T-helper 1 cell treated with Interleukin-12 subunit alpha and Interleukin-12 subunit beta and Interleukin-4 antibody, amounts not matched to agents 30 μg/mL and 1 μg/mL, for 36 hours (primary cell): Measurements from ENCODE around the gene SOBP.

Experiments used
- H3K27ac Mint-ChIP-seq: one replicate; pipeline ENCODE4 v1.8.0; 2021; ENCODE audit warnings: mild to moderate bottlenecking, mixed read lengths
- H3K27me3 Mint-ChIP-seq: one replicate; pipeline ENCODE4 v1.8.0; 2021; ENCODE audit warnings: low read depth, mixed read lengths
- H3K36me3 Mint-ChIP-seq: one replicate; pipeline ENCODE4 v1.8.0; 2021; ENCODE audit warnings: low read depth, mixed read lengths
- H3K4me1 Mint-ChIP-seq: one replicate; pipeline ENCODE4 v1.8.0; 2021; ENCODE audit warnings: low read depth, mixed read lengths
- H3K4me3 Mint-ChIP-seq: one replicate; pipeline ENCODE4 v1.8.0; 2021; ENCODE audit warnings: mild to moderate bottlenecking, moderate library complexity, mixed read lengths
- H3K9me3 Mint-ChIP-seq: one replicate; pipeline ENCODE4 v1.8.0; 2021; ENCODE audit warnings: mixed read lengths

SOBP gene

DNA sequence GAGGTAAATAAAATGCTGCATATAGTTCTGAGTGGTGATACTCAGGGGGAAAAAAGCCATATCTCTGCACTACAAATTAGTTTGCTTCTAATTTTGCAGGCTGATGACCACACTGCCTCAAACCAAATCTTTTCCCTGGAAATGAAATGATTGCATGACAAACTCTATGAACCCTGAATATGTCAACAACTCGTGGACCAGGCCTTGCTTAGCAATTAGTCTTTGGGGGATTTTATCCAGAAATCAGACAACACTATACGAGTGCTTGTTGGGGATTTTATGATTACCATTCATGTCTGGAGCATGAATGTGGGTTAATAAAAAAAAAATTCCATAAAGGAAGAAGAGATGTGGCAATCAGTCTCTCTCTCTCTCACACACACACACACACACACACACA is 42.0 kb downstream of the SOBP start:
- H3K4me3 Mint-ChIP-seq: no peak overlapping the region
- H3K36me3 Mint-ChIP-seq: no peaks in the 10 kb centered on the region
- peaks cover 15% of the 10 kb centered on the region for H3K27me3 Mint-ChIP-seq
- H3K9me3 Mint-ChIP-seq: no peaks in the 10 kb centered on the region
- no peaks in the 10 kb centered on the region for H3K4me1 Mint-ChIP-seq
- no peak overlapping the region for H3K27ac Mint-ChIP-seq

DNA sequence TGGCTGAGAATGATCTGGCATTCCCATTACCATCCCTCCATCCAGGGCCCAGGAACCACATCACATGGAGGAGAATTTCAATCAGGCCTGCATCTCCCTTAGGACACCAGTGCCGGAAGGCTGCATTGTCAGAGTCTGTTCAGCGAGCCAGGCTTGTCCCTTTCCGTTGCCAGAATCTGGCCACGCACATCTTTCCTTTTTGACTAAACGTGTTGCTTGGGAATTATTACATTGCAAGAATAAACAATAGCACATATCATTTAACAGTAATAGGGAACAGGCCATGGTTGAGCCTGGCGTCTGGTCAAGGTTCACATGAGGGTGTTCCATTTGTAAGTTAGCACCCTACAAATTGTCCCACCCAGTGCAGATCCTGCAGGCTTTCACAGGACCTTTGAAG is 42.8 kb downstream of the SOBP start:
- H3K9me3 Mint-ChIP-seq: no peaks in the 10 kb centered on the region
- no peaks in the 10 kb centered on the region for H3K4me1 Mint-ChIP-seq
- no peak overlapping the region for H3K4me3 Mint-ChIP-seq
- H3K36me3 Mint-ChIP-seq: no peaks in the 10 kb centered on the region
- peaks cover 11% of the 10 kb centered on the region for H3K27me3 Mint-ChIP-seq
- H3K27ac Mint-ChIP-seq: no peak overlapping the region

DNA sequence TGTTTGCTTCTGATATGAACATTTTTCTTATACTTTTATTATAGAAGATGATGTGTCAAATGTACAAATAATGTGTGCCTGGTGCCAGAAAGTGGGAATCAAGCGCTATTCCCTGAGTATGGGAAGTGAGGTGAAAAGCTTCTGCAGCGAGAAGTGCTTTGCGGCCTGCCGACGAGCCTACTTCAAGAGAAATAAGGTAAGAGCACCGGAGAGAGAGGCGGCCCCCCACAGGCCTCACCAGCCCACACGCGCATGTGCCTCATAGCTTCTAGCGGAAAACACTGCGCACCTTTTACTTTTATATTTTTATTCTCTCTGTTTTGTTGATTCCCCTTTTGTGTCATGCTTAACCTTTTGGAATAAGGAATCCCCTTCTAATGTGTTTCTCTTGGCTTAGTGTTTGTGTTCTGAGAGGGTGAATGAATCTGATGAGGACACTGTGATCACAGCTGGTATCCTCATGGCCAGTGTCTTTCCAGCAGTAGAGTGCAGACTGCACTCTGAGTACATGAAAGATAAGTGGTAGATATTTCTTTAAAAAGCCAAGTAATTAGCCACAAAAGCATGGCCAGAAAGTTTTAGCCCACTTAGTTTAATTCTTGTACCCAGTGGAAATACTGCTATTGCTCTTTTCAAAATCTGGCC is 43.6 kb downstream of the SOBP start:
- Mint-ChIP-seq H3K36me3 (no peaks in the 10 kb centered on the region), H3K27ac (no peak overlapping the region), H3K9me3 (no peaks in the 10 kb centered on the region), H3K27me3 (peaks cover 7% of the 10 kb centered on the region), H3K4me1 (no peaks in the 10 kb centered on the region), H3K4me3 (no peak overlapping the region)

DNA sequence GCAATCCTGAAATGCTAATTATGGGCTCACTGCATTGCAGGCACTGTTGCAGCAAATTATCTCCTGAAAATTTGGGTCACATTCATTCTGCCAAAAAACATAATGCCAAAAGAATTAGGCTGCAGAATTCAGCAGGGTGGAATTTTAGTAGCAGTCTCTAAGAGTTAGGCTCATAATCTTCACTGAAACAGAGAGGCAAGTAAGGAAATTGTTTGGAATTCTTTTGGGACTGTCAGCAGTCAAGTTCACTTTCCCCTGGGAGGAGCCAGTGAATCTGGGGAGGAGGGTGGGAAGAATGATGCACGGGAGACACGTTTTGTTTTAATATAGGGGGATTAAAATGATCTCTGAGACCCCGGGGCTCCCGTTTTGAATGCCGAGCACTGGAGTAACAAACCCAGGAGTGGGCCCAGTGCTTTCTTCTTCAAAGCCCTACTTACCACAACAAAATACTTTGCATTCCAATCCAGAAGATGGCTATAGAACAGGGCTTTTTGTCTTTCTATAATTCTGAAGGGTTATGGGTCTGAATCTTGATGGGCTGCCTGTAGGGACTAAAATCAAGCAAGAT is 44.7 kb downstream of the SOBP start:
- H3K4me3 Mint-ChIP-seq: no peak overlapping the region
- H3K27me3 Mint-ChIP-seq: peaks cover 11% of the 10 kb centered on the region
- H3K36me3 Mint-ChIP-seq: no peaks in the 10 kb centered on the region
- H3K4me1 Mint-ChIP-seq: no peaks in the 10 kb centered on the region
- H3K9me3 Mint-ChIP-seq: no peaks in the 10 kb centered on the region
- no peak overlapping the region for H3K27ac Mint-ChIP-seq

DNA sequence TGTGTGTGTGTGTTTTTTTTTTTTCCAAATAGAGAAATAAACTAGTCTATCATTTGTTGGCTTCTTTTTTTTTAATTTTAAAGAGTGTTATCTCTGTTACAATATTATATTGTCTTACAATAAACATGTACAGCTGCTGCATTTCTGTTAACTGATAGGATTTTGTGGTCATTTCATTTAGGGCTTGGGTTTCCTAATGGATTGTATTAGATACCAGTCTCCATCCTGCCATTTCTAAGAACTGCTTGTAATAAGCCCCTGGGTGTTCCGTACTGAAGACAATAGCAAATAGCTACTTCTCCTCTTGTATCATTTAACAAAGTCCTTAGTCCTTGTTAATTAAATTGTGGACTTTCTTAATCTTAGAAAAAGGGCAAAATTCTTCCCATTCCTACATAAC is 45.7 kb downstream of the SOBP start:
- Mint-ChIP-seq H3K9me3 (no peaks in the 10 kb centered on the region), H3K27ac (no peak overlapping the region), H3K4me3 (no peak overlapping the region), H3K36me3 (no peaks in the 10 kb centered on the region), H3K27me3 (peaks cover 16% of the 10 kb centered on the region), H3K4me1 (no peaks in the 10 kb centered on the region)

DNA sequence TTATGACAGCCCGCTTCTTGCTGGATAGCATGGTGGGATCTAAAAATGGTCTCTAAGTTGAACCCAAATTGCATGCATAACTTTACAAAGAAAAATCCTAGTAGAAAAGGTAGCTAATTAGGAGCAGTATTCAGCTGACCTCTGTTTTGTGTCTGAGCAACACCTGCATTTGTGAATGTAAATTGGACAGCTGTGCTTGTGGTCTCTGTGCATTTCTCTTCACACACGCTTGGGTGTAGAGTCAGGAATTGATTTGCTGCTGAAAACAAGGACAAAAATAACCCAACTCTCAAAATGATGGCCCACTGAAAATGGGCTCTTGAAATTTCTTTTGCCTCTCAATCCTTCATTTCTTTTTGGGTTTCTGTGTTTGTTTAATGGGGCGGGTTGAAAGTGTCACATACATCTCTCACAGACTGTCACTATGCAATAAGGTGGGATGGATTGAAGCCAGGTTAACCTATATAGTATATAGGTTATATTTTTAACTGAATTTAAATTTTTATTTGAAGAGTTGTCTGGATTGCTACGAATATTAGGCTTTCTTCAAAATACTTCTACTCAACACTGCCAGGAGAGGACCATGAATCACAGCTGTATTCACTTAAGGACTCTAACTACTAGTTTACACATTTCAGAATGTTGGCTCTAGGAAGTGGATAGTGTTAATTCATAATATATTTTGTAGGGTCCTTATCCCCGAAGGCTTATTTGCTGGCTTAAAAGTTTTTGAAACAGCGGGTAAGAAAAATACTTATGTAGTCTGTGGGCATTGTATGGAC is 46.5 kb downstream of the SOBP start:
- Mint-ChIP-seq H3K4me3 (no peak overlapping the region), H3K27ac (no peak overlapping the region), H3K4me1 (no peaks in the 10 kb centered on the region), H3K36me3 (no peaks in the 10 kb centered on the region), H3K9me3 (no peaks in the 10 kb centered on the region), H3K27me3 (peaks cover 16% of the 10 kb centered on the region)

DNA sequence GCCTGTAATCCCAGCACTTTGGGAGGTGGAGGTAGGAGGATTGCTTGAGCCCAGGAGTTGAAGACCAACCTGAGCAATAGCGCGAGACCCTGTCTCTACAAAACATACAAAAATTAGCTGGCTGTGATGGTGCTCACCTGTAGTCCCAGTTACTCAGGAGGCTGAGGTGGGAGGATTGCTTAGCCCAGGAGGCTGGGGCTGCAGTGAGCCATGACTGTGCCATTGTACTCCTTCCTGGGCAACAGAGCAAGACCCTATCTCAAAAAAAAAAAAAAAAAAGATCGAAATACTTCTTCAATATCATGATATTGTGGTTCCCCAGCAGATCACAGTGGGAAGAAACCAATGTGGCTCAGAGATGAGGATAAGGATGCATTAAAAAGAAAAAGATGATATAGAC is 47.6 kb downstream of the SOBP start:
- Mint-ChIP-seq H3K4me1 (no peaks in the 10 kb centered on the region), H3K9me3 (no peaks in the 10 kb centered on the region), H3K4me3 (no peak overlapping the region), H3K27ac (no peak overlapping the region), H3K36me3 (no peaks in the 10 kb centered on the region), H3K27me3 (peaks cover 24% of the 10 kb centered on the region)

DNA sequence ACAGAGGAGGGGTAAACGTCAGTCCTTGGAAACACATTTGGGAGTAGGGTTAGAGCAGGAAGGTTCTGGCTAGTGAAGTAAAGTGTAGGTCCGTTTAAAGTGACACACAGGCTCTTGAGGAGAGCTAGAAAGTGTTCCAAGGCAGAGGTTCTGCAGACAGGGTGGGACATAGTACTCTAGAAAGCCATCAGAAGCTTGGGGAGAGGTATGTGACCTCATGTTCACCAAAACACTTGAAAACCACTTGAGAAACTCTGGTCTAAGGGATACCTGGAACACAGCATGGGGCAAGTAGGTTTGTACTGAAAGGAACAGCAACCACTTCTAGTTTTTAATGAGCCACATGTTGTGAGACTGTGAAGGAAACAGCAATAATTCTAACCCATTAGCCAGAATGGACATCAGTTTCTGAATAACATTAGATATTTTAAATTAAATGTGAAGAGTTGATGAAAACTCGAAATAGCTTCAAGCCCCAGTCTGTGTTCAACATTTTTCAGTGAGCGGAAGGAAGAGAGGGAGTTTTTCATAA is 49.0 kb downstream of the SOBP start:
- H3K4me3 Mint-ChIP-seq: no peak overlapping the region
- peaks cover 27% of the 10 kb centered on the region for H3K27me3 Mint-ChIP-seq
- no peaks in the 10 kb centered on the region for H3K4me1 Mint-ChIP-seq
- H3K9me3 Mint-ChIP-seq: no peaks in the 10 kb centered on the region
- H3K27ac Mint-ChIP-seq: no peak overlapping the region
- H3K36me3 Mint-ChIP-seq: no peaks in the 10 kb centered on the region

DNA sequence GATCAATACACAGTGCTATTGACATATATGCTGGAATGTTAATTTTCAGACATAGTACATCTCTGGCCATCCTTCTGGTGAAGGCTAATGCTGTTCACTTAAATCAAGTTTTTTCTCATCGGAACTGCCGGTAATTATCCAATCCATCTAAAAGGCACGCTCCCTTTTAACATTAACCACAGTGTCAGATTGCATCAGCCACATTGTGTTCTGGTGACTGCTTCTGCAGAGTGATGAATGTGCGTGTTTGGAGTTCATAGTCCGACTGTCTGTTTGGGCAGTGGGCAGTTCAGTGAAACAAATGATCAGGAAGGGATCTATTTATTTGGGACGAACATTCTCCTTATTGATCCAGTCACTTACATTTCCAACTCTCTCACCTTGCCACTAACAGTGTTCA is 49.5 kb downstream of the SOBP start:
- Mint-ChIP-seq H3K27ac (no peak overlapping the region), H3K36me3 (no peaks in the 10 kb centered on the region), H3K4me3 (no peak overlapping the region), H3K27me3 (peaks cover 27% of the 10 kb centered on the region), H3K9me3 (no peaks in the 10 kb centered on the region), H3K4me1 (no peaks in the 10 kb centered on the region)

DNA sequence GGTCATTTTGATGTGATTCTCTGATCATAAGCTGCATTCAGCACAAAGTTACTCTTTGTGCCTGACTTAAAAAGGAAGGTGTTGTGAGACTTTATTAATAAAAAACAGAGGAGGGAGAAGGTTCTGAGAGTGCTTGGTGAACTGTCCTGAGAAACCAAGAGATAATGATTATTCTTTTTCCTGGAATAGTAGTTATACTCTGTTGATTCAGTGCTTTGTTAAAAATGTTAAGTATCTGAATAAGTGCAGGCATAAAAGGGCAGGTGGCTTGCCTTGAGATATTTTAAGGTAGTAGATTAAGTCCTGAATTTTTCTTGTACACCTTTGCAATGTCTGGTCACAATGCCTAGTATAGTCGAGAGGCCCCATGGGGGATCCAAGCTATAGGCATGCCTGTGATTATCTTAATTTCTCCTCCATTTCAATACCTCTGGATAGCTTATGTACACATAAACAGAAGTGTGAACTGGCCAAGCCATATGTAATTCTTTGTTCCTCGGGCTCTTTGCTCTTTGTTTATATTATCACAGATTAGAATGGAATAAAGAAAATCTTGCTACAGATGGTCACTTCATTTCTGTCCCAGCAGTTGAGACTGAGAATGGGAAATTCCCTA is 50.0 kb downstream of the SOBP start:
- H3K4me1 Mint-ChIP-seq: no peaks in the 10 kb centered on the region
- H3K27me3 Mint-ChIP-seq: peaks cover 27% of the 10 kb centered on the region
- no peak overlapping the region for H3K4me3 Mint-ChIP-seq
- no peak overlapping the region for H3K27ac Mint-ChIP-seq
- no peaks in the 10 kb centered on the region for H3K9me3 Mint-ChIP-seq
- no peaks in the 10 kb centered on the region for H3K36me3 Mint-ChIP-seq

DNA sequence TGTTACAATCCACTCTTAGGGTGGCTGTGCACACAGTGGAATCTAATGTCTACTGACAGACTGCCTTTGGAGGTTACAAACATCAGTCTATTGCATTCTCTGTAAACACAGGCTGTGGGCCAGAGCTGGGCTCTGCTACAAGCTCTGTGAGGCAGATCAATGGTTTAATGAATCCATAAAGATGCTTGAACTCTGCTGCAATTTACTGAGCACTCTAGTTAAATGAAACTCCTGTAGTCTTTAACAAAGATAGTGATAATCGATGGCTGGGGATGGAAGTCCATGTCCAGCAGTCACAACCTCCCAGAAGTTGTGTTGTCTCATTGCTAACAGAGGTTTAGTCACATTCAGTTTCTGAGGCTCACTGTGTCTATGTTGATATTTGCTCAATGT is 50.5 kb downstream of the SOBP start:
- no peak overlapping the region for H3K4me3 Mint-ChIP-seq
- H3K4me1 Mint-ChIP-seq: no peaks in the 10 kb centered on the region
- H3K27ac Mint-ChIP-seq: no peak overlapping the region
- no peaks in the 10 kb centered on the region for H3K9me3 Mint-ChIP-seq
- no peaks in the 10 kb centered on the region for H3K36me3 Mint-ChIP-seq
- H3K27me3 Mint-ChIP-seq: peaks cover 27% of the 10 kb centered on the region

DNA sequence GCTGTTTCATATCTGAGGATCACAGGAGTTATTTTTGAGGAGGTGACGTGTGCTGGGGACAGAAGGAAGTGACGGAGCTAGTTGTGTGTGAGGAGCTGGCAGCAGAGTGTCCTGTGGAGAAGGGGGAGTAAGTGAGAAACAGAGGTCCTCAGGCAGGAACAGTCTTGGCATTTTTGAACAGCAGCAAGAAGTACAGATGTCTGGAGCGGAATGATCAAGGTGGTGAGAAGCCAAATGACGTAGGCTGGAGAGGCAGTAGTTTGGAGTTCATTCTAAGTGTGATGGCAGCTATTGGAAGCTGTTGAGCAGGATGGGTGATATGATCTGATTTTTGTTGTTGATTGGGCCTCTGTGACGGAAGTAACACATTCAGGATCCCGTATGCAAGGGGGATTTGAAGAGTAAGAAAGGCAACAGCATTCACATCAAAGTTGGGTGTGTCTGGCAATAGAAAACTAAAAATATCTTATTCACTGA is 52.3 kb downstream of the SOBP start:
- Mint-ChIP-seq H3K4me3 (no peak overlapping the region), H3K4me1 (no peaks in the 10 kb centered on the region), H3K9me3 (no peaks in the 10 kb centered on the region), H3K27ac (no peak overlapping the region), H3K36me3 (no peaks in the 10 kb centered on the region), H3K27me3 (peaks cover 20% of the 10 kb centered on the region)

DNA sequence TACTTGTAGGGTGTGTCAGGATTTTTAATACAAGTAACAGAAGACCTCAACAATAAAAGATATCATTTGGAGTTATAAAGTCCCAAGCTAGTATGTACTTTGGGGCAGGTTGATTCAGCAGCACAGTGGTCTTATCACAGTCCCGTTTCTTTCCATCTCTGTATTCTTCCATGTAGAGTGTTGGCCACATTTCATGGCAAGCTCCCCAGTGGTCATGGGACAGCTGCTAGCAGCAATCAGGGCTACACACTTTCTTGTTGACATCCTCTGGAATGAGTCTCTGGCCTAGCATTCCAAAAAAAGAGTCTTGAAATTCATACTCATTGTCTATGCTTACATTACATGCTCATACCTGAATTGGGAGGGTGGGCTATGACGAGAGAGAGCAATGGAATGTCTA is 53.2 kb downstream of the SOBP start:
- H3K4me3 Mint-ChIP-seq: no peak overlapping the region
- no peak overlapping the region for H3K27ac Mint-ChIP-seq
- peaks cover 20% of the 10 kb centered on the region for H3K27me3 Mint-ChIP-seq
- H3K4me1 Mint-ChIP-seq: no peaks in the 10 kb centered on the region
- no peaks in the 10 kb centered on the region for H3K9me3 Mint-ChIP-seq
- no peaks in the 10 kb centered on the region for H3K36me3 Mint-ChIP-seq

DNA sequence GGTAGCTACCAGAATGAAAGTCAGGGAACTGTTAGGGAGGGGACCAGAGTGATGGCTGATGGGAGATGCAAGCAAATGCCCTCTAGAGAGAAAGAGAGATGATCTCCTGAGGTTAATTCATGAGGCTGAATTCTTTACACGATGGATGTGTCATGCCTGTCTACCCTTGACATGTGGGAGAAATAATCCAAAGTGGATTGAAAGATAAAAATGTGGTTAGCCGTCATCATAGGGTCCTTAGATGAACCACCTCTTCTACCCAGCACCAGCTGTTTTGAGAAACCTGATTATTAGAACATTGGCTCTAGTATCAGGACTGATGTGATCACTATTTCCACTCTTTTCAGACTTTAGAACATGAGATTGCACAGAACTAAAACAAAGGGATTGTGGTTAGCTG is 53.6 kb downstream of the SOBP start:
- Mint-ChIP-seq H3K27me3 (peaks cover 20% of the 10 kb centered on the region), H3K9me3 (no peaks in the 10 kb centered on the region), H3K4me1 (no peaks in the 10 kb centered on the region), H3K36me3 (no peaks in the 10 kb centered on the region), H3K4me3 (no peak overlapping the region), H3K27ac (no peak overlapping the region)

DNA sequence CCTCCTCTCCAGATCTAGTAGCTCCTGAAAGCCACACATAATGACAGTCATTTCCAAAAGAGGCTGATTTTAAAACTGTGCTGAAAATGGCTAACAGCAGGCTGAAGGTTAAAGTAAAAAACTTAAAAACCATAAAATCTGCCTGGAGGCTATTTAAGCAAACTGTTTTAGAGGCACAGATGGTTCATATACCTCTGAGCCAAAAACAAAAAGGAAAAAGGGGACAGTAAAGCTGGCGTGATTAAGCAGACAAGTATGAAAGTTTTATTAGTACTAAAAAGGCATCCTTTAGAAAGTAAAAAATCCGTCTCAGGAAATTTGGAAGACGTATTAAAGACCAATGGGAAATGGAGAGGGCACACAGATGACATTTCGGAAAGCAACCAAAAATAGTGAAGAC is 55.8 kb downstream of the SOBP start:
- no peak overlapping the region for H3K4me3 Mint-ChIP-seq
- no peaks in the 10 kb centered on the region for H3K36me3 Mint-ChIP-seq
- H3K27ac Mint-ChIP-seq: no peak overlapping the region
- H3K27me3 Mint-ChIP-seq: peaks cover 11% of the 10 kb centered on the region
- no peaks in the 10 kb centered on the region for H3K9me3 Mint-ChIP-seq
- no peaks in the 10 kb centered on the region for H3K4me1 Mint-ChIP-seq
